ENCODE data around the gene SKAP1. TPM values are rescaled to one million over a fixed set of nuclear protein-coding genes. Genes with fewer than 3 reads are reported as not detected.
A peak's percentile ranks its signal among the peaks of the same experiment; 100 is the strongest.

The SKAP1 gene
- total and polyA plus RNA-seq, 2 donors from 2014 or later, result 34.8 to 42.6 TPM

DNA sequence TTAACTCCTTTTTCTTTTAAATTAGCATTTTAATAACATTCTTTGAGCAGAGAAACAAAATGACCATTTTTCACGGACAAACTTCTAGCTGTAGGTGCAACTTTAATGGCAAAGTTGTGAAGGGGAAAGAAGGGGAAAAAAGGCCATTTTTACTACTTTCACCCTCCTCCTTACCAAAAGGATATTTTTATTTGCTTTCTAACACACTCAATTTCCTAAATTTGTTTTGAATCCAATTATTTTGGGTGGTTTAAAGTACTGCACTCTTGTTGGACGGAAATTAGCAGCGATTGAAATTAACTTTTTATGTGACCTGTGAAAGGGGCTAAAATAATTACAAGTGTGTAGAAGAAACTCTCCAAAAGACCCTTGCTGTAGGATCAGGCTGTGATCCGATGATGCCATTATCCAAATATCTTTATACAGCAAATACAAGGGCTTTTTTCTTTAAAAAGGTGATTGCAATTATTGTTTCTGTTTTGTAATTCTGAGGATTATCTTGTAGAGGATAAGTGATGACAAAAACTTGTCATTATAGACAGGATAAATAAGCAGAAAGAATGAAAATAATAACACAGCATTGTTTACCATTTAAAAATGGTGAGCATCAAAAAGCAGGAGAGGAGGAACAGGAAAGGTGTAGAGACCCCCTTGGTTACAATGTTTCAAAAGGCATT, 280.1 kb downstream of the SKAP1 start:
- intact Hi-C loops (cut with DNase I), result no loop called here
- H3K9ac ChIP-seq (ENCODE audit: low read length in 3 of 3), result no peak overlapping the region
- peaks cover 0 to 2% (median 0%) of the 10 kb centered on the region in 3 donors for H3K36me3 ChIP-seq (ENCODE audit: control insufficient read depth in 2 of 3, insufficient read depth in 3 of 3, low read length in 3 of 3)
- no peak overlapping the region for H3K27ac ChIP-seq (ENCODE audit: low read depth in 2 of 2, low read length in 2 of 2)
- H3K4me1 ChIP-seq (ENCODE audit: control insufficient read depth in 2 of 3, insufficient read depth in 2 of 3, low read depth in 1 of 3, low read length in 3 of 3), result peaks cover 0 to 3% (median 0%) of the 10 kb centered on the region in 3 donors
- no peak overlapping the region for H3K4me3 ChIP-seq (ENCODE audit: low read length in 3 of 3)
- FAIRE-seq (no peak), DNase-seq (no peak)
- H3K9me3 ChIP-seq (ENCODE audit: control insufficient read depth in 2 of 3, insufficient read depth in 1 of 3, low read length in 3 of 3), result no peaks in the 10 kb centered on the region
- TF ChIP-seq, protein P1, sequence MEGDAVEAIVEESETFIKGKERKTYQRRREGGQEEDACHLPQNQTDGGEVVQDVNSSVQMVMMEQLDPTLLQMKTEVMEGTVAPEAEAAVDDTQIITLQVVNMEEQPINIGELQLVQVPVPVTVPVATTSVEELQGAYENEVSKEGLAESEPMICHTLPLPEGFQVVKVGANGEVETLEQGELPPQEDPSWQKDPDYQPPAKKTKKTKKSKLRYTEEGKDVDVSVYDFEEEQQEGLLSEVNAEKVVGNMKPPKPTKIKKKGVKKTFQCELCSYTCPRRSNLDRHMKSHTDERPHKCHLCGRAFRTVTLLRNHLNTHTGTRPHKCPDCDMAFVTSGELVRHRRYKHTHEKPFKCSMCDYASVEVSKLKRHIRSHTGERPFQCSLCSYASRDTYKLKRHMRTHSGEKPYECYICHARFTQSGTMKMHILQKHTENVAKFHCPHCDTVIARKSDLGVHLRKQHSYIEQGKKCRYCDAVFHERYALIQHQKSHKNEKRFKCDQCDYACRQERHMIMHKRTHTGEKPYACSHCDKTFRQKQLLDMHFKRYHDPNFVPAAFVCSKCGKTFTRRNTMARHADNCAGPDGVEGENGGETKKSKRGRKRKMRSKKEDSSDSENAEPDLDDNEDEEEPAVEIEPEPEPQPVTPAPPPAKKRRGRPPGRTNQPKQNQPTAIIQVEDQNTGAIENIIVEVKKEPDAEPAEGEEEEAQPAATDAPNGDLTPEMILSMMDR (IDR thresholded peaks at IDR 0.05; ENCODE audit: borderline replicate concordance, extremely low read depth, insufficient read depth), result no peak
- peaks cover 13% of the 10 kb centered on the region for H3K27me3 ChIP-seq (ENCODE audit: control insufficient read depth, insufficient read depth, low read length)

DNA sequence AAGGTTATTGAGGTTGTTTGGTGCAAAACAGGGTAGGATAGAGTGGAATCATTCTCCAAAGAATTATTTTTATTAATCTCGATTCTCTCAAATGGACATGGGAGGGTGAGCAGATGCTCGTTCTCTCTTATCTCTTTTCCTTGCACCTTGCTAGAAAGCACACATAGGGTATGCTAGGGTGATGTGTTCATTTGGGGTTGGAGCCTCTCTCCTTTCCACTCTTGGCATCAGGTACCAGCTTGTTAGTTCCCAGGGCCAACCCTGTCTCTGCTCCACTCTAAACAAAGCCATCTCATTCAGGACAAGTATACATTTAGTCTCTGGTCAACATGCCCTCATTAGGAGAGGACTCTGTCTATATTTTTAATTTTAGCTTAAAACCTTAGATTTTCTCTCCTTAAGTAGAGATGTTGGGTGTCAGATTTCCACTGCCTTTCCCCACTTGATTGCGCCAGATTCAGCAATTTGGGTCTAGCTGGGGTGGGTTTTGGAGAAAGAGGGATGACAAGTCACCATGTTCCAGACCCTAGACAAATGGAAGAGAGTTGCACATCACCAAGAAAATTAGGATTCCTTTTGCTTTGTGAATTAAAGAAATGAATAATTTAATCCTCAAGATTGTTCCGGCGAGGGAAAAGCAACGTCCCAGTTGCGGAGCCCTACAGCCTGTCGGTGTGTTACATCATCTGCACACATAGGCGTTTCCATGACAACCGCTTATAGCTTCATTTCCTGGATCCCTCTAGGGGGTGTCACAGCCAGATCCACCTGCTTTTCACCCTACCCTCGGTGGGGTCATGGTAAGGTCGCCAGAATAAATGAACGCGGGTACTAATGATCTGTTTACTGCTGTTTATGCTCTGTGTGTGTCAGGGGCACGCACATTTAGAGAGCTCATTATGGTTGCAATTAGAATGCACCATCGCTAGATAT, 280.9 kb downstream of the SKAP1 start:
- Histone ChIP-seq H3K4me3 (ENCODE audit: low read length in 3 of 3) (no peak overlapping the region), H3K9ac (ENCODE audit: low read length in 3 of 3) (no peak overlapping the region), H3K27ac (ENCODE audit: low read depth in 2 of 2, low read length in 2 of 2) (no peak overlapping the region), H3K4me1 (ENCODE audit: control insufficient read depth in 2 of 3, insufficient read depth in 2 of 3, low read depth in 1 of 3, low read length in 3 of 3) (peaks cover 0 to 3% (median 0%) of the 10 kb centered on the region in 3 donors), H3K9me3 (ENCODE audit: control insufficient read depth in 2 of 3, insufficient read depth in 1 of 3, low read length in 3 of 3) (no peaks in the 10 kb centered on the region), H3K36me3 (ENCODE audit: control insufficient read depth in 2 of 3, insufficient read depth in 3 of 3, low read length in 3 of 3) (peaks cover 0 to 2% (median 0%) of the 10 kb centered on the region in 3 donors), H3K27me3 (ENCODE audit: control insufficient read depth, insufficient read depth, low read length) (peaks cover 13% of the 10 kb centered on the region)
- peak in 4 of 5 donors; percentile 69 to 81 (median 72) for DNase-seq
- TF ChIP-seq, protein P1 (IDR thresholded peaks at IDR 0.05; ENCODE audit: borderline replicate concordance, extremely low read depth, insufficient read depth), result no peak
- FAIRE-seq, result no peak
- intact Hi-C loops (cut with DNase I), result no loop called here

DNA sequence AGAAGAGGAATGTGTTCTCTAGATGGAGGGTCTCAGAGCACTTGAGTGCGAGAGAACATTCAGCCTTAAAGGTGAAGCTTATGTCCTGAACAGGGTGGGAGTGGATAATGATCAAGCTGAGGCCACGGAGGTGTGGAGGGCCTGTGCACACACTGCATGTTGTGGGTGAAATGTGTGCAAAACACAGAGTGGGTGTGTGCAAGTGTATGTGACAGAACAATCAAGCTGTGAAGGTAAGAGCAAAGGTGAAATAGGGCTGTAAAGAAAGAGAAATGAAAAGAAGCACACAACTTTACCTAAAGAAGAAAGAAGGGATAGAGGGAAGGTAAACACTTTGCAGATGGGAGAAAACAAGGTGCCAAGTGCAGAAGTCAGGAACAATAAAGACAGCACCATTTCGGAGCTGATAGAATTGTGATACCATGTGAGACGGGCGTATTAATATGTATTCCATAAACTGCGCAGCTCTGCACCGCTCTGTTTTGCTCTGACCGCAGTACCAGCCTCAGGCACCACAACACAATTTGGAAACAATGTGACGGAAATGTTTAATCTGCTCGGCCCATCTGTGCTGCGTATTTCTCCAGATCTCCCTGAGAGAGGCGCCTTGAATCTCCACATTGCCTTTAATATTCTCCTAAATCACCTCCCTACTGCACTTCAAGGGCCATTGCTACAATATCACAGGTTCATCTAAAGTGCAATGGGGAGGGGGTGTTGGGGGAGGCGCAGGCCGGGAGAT, 281.8 kb downstream of the SKAP1 start:
- H3K27me3 ChIP-seq (ENCODE audit: control insufficient read depth, insufficient read depth, low read length), result peaks cover 13% of the 10 kb centered on the region
- no peak overlapping the region for H3K27ac ChIP-seq (ENCODE audit: low read depth in 2 of 2, low read length in 2 of 2)
- intact Hi-C loops (cut with DNase I), result no loop called here
- TF ChIP-seq, protein P1 (IDR thresholded peaks at IDR 0.05; ENCODE audit: borderline replicate concordance, extremely low read depth, insufficient read depth), result no peak
- no peak for FAIRE-seq
- H3K9me3 ChIP-seq (ENCODE audit: control insufficient read depth in 2 of 3, insufficient read depth in 1 of 3, low read length in 3 of 3), result no peaks in the 10 kb centered on the region
- H3K36me3 ChIP-seq (ENCODE audit: control insufficient read depth in 2 of 3, insufficient read depth in 3 of 3, low read length in 3 of 3), result peaks cover 0 to 2% (median 0%) of the 10 kb centered on the region in 3 donors
- no peak overlapping the region for H3K9ac ChIP-seq (ENCODE audit: low read length in 3 of 3)
- peaks cover 0 to 3% (median 0%) of the 10 kb centered on the region in 3 donors for H3K4me1 ChIP-seq (ENCODE audit: control insufficient read depth in 2 of 3, insufficient read depth in 2 of 3, low read depth in 1 of 3, low read length in 3 of 3)
- no peak for DNase-seq
- no peak overlapping the region for H3K4me3 ChIP-seq (ENCODE audit: low read length in 3 of 3)

Measured in kidney (tissue), 14 donors.